HG02840 (cell line): ENCODE results near the gene SPANXA1.
"Not testable (repeated sequence)": the region's sequence is repeated elsewhere in the genome, so short reads cannot be mapped to it uniquely, and the experiment has no call there.

Experiments used
- ATAC-seq: cut with Tn5 transposase; IDR thresholded peaks from one replicate; pipeline ENCODE4 v1.9.1; 2021; ENCODE audit warnings: mild to moderate bottlenecking, moderate library complexity, moderate number of reproducible peaks; ENCODE audit not compliant: unreplicated experiment, low FRiP score

The SPANXA1 gene, protein sequence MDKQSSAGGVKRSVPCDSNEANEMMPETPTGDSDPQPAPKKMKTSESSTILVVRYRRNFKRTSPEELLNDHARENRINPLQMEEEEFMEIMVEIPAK

DNA sequence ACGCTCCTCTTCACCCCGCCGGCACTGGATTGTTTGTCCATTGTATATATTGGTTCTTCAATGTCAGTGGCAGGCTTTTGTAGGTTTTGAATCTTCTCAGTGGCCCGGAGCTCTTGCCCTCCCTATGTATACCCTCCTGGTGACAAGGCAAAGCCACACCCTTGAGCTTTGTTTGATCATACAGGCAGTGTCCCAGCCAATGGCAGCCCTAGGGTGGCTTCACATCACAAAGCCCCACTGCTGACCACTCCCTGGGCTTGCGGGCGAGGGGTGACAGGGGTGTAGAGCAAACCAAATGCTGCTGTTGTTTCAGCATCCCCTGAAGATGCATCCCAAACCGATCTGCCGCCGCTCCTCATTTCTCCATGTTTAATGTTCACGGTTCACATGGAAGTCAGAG lies at the start of gene SPANXA1:
Gene SPANXA1, minus strand, starts transcription at position 101 of the 400 bp plus-strand sequence. Its CDS starts 60 bp downstream, at position 41.
- ATAC-seq = not testable (repeated sequence)

DNA sequence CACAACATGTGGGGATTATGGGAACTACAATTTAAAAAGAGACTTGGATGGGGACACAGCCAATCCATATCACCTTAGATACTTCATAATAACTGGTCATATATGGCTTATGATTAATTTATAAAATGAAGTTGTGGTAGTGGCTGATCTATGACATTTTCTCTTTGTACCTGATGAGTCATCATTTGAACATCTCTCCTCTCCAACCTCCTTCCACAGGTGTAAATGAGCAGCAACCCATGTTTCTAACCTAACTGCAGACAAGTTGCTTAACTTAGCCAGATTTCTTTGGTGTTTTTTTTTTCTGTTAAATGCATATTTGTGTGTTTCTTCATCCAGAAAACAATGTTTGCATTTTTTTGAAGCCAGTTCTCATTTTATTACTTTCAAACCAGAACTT lies 47.6 kb upstream of the SPANXA1 start:
- no peak for ATAC-seq

GRCh38 chrX:141619336-141619735 lies 34.8 kb upstream of the SPANXA1 start:
- no peak for ATAC-seq

- no peak for ATAC-seq
Observed at GRCh38 chrX:141609111-141609510, 24.6 kb upstream of the SPANXA1 start.

GRCh38 chrX:141589408-141589807 lies 4.9 kb upstream of the SPANXA1 start, which contains the start of gene SPANXA2:
TSS of gene SPANXA2 (plus strand) at chrX:141589708. CDS start at chrX:141589768, 60 bp downstream.
- not testable (repeated sequence) for ATAC-seq

GRCh38 chrX:141542551-141542950 lies 42.0 kb downstream of the SPANXA1 start:
- not testable (repeated sequence) for ATAC-seq
